ENCODE data around the gene RNASE13. TPM values are rescaled to one million over a fixed set of nuclear protein-coding genes. Genes with fewer than 3 reads are reported as not detected.
"Not testable (repeated sequence)": the region's sequence is repeated elsewhere in the genome, so short reads cannot be mapped to it uniquely, and the experiment has no call there.

RNASE13 gene
- total RNA-seq, 1 donor from 2014 or later, result not detected

DNA sequence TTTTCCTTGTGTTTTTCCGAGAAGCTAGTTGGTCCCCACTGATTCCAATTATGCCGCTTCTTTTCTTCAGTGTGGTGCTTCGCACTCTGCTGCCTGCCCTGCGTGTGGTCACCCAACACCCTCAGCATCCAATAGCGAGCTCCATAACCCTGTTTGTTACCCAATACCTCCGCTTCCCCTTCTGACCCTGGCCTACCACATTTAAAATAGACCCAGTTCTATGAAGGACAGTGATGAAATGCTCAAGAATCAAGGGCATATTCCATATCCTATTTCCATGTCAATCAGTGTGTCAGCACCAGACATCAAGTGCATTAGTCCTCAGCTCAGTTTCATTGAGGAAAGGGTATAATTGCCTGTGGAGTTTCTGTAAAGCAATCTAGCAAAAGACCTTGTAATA is 19.3 kb downstream of the RNASE13 start:
- no peak for FAIRE-seq
- TF ChIP-seq, protein P1, sequence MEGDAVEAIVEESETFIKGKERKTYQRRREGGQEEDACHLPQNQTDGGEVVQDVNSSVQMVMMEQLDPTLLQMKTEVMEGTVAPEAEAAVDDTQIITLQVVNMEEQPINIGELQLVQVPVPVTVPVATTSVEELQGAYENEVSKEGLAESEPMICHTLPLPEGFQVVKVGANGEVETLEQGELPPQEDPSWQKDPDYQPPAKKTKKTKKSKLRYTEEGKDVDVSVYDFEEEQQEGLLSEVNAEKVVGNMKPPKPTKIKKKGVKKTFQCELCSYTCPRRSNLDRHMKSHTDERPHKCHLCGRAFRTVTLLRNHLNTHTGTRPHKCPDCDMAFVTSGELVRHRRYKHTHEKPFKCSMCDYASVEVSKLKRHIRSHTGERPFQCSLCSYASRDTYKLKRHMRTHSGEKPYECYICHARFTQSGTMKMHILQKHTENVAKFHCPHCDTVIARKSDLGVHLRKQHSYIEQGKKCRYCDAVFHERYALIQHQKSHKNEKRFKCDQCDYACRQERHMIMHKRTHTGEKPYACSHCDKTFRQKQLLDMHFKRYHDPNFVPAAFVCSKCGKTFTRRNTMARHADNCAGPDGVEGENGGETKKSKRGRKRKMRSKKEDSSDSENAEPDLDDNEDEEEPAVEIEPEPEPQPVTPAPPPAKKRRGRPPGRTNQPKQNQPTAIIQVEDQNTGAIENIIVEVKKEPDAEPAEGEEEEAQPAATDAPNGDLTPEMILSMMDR (IDR thresholded peaks at IDR 0.05; ENCODE audit: insufficient read depth, low read length, severe bottlenecking), result no peak
- no peak for DNase-seq (ENCODE audit: low read depth)
- Histone ChIP-seq H3K4me3 (ENCODE audit: low read depth, low read length) (no peak overlapping the region), H3K36me3 (ENCODE audit: control insufficient read depth, insufficient read depth, low read length) (no peaks in the 10 kb centered on the region), H3K27me3 (ENCODE audit: control insufficient read depth, insufficient read depth, low read length) (no peaks in the 10 kb centered on the region)

DNA sequence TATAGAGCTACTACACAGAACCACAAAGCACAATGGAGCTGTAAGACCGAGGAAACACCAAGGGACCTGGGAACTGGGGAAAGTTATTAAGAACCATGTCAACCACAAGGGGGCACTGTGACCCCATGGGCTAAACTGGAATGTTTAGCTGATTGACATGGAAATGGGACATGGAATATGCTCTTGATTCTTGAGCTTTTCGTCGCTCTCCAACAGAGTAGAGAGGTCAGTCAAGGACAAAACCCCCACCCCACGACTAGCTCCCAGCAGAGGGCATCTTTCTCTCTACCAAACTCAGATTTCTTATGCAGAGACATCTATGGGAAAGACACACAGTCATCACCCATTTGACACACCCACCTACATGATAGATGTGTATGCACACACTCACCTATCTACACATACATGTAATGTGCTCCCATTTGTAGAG is 19.8 kb downstream of the RNASE13 start:
- no peaks in the 10 kb centered on the region for H3K36me3 ChIP-seq (ENCODE audit: control insufficient read depth, insufficient read depth, low read length)
- DNase-seq (ENCODE audit: low read depth), result peak; percentile 75
- no peaks in the 10 kb centered on the region for H3K27me3 ChIP-seq (ENCODE audit: control insufficient read depth, insufficient read depth, low read length)
- peak; percentile 32 for FAIRE-seq
- H3K4me3 ChIP-seq (ENCODE audit: low read depth, low read length), result no peak overlapping the region
- TF ChIP-seq, protein P1 (IDR thresholded peaks at IDR 0.05; ENCODE audit: insufficient read depth, low read length, severe bottlenecking), result peak; percentile 86

DNA sequence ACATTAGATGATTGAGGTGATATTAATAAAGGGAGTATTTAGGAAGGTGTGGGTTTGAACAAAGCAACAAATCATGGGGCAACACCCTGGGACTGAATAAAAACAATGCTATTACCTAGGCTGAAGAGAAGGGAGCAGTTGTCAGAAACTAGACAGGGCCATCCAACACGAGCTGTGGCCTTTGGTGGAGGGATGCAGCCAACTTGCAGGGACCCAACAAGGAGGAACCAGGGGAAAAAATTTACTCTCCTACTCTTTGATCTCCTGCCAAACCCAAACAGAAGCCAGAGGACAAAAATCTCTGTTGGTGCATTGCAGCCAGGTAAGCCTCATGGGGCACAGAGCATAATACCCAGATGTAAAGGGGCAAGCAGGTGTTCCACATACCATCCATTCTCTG is 23.5 kb downstream of the RNASE13 start:
- Histone ChIP-seq H3K27me3 (ENCODE audit: control insufficient read depth, insufficient read depth, low read length) (no peaks in the 10 kb centered on the region), H3K4me3 (ENCODE audit: low read depth, low read length) (no peak overlapping the region), H3K36me3 (ENCODE audit: control insufficient read depth, insufficient read depth, low read length) (no peaks in the 10 kb centered on the region)
- DNase-seq (ENCODE audit: low read depth), result no peak
- no peak for FAIRE-seq
- TF ChIP-seq, protein P1 (IDR thresholded peaks at IDR 0.05; ENCODE audit: insufficient read depth, low read length, severe bottlenecking), result no peak

DNA sequence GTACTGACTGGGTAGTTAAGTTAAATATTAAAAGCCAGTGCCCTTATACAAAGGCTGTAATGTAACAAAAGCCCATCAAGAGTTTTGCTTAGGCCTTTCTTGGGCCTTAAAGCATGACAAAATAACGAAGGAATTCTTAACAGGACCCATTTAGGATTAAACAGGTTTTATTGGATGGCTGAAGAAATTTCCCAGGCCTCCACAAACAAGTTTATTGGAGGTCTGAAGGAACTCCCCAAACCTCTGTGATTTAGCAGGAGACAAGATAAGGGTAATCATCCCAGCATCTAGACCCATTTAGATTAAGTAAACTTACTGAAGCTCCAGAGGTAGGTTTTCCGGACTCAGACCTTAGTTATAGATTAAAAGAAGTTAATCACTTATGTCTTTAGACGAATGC is 24.9 kb downstream of the RNASE13 start:
- not testable (repeated sequence) for FAIRE-seq; H3K27me3 ChIP-seq (ENCODE audit: control insufficient read depth, insufficient read depth, low read length); DNase-seq (ENCODE audit: low read depth); H3K36me3 ChIP-seq (ENCODE audit: control insufficient read depth, insufficient read depth, low read length); H3K4me3 ChIP-seq (ENCODE audit: low read depth, low read length)

DNA sequence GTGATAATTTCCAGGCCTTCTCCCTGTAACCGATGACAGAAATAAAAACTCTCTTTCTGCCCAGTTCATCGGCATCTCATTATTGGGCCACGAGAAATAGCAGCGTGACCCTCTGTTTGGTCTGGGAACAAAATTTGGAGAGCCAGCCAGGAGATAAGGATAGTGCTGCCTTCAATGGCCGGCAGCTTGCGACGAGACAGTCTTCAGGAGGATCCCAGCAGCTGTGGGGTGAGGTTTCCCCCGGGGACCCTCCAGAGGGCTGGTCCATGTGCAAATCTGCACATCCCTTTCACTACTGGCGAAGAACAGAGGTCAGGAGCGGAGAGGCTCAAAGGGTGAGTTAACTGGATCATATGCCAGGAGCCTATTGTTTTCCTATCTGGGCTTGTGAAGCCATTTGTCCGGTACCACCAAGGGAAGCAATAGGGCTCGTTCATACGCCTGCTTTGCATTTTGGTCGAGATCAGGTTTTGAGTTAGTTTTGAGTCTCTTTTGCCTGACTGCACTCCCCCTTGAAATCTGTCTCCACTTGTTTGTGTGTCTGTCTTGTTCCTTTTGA is 30.7 kb downstream of the RNASE13 start:
- H3K36me3 ChIP-seq (ENCODE audit: control insufficient read depth, insufficient read depth, low read length), result no peaks in the 10 kb centered on the region
- DNase-seq (ENCODE audit: low read depth) (no peak), FAIRE-seq (no peak)
- TF ChIP-seq, protein P1 (IDR thresholded peaks at IDR 0.05; ENCODE audit: insufficient read depth, low read length, severe bottlenecking), result no peak
- no peak overlapping the region for H3K4me3 ChIP-seq (ENCODE audit: low read depth, low read length)
- H3K27me3 ChIP-seq (ENCODE audit: control insufficient read depth, insufficient read depth, low read length), result no peaks in the 10 kb centered on the region

DNA sequence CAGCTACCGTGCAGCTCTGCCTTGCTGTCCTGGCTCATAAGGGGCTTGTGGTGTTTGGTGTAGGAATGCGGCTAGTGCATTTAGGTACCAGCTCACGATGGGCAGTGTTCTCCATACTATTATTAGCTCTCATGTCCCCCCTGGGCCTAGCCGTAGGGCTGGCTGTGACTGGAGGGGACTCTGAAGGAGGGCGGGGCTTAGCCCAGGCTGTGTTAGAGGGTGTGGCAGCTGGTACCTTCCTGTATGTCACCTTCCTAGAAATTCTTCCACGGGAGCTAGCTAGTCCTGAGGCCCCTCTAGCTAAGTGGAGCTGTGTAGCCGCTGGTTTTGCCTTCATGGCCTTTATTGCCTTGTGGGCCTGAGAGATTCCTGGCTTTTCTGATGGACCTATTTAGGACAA is 33.4 kb downstream of the RNASE13 start:
- no peak for FAIRE-seq
- H3K4me3 ChIP-seq (ENCODE audit: low read depth, low read length), result no peak overlapping the region
- TF ChIP-seq, protein P1 (IDR thresholded peaks at IDR 0.05; ENCODE audit: insufficient read depth, low read length, severe bottlenecking), result no peak

More for the DNA sequence above, 33.4 kb downstream of the RNASE13 start:
- no peak for DNase-seq (ENCODE audit: low read depth)
- Histone ChIP-seq H3K27me3 (ENCODE audit: control insufficient read depth, insufficient read depth, low read length) (no peaks in the 10 kb centered on the region), H3K36me3 (ENCODE audit: control insufficient read depth, insufficient read depth, low read length) (peaks cover 2% of the 10 kb centered on the region)

All from bronchial epithelial cell (primary cell).